ENCODE results near the gene SP1. TPM values are rescaled to one million over a fixed set of nuclear protein-coding genes. Genes with fewer than 3 reads are reported as not detected.

SP1 gene
- total and polyA plus RNA-seq, 2 experiments from 2014 or later: 11.1 to 68.4 TPM

DNA sequence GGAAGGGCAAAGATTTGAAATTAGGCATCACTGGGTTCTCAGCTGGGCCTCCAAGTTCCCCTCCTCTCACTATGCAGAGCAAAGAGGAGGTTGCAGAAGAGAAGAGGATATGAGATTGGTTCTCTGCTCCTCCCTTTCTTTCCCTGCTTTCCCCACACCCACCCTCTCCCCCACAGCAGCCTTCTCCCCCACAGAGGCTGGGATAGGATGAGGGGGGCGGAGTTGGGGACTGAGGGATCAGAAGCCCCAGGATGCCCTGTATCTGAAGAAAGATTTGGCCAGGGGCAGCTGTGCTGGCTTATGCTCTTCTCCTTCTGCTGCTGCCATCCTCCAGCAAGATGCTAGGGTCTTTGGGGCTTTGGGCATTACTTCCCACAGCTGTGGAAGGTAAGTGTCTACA lies 43.6 kb downstream of the SP1 start, which contains the start of gene AMHR2 (continued):
- TF ChIP-seq, protein P1, sequence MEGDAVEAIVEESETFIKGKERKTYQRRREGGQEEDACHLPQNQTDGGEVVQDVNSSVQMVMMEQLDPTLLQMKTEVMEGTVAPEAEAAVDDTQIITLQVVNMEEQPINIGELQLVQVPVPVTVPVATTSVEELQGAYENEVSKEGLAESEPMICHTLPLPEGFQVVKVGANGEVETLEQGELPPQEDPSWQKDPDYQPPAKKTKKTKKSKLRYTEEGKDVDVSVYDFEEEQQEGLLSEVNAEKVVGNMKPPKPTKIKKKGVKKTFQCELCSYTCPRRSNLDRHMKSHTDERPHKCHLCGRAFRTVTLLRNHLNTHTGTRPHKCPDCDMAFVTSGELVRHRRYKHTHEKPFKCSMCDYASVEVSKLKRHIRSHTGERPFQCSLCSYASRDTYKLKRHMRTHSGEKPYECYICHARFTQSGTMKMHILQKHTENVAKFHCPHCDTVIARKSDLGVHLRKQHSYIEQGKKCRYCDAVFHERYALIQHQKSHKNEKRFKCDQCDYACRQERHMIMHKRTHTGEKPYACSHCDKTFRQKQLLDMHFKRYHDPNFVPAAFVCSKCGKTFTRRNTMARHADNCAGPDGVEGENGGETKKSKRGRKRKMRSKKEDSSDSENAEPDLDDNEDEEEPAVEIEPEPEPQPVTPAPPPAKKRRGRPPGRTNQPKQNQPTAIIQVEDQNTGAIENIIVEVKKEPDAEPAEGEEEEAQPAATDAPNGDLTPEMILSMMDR (conservative IDR thresholded peaks at IDR 0.05; ENCODE audit: low read depth in 2 of 2): no peak
- no peak for TF ChIP-seq POLR2AphosphoS5 (IDR thresholded peaks at IDR 0.05; ENCODE audit: low read depth)
- TF ChIP-seq EZH2 (IDR thresholded peaks at IDR 0.05; ENCODE audit: low read depth, unreplicated experiment): no peak
- TF ChIP-seq, protein P2, sequence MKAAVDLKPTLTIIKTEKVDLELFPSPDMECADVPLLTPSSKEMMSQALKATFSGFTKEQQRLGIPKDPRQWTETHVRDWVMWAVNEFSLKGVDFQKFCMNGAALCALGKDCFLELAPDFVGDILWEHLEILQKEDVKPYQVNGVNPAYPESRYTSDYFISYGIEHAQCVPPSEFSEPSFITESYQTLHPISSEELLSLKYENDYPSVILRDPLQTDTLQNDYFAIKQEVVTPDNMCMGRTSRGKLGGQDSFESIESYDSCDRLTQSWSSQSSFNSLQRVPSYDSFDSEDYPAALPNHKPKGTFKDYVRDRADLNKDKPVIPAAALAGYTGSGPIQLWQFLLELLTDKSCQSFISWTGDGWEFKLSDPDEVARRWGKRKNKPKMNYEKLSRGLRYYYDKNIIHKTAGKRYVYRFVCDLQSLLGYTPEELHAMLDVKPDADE (IDR thresholded peaks at IDR 0.05): no peak
- TF ChIP-seq STAT1 (IDR thresholded peaks at IDR 0.05; ENCODE audit: unreplicated experiment): no peak

DNA sequence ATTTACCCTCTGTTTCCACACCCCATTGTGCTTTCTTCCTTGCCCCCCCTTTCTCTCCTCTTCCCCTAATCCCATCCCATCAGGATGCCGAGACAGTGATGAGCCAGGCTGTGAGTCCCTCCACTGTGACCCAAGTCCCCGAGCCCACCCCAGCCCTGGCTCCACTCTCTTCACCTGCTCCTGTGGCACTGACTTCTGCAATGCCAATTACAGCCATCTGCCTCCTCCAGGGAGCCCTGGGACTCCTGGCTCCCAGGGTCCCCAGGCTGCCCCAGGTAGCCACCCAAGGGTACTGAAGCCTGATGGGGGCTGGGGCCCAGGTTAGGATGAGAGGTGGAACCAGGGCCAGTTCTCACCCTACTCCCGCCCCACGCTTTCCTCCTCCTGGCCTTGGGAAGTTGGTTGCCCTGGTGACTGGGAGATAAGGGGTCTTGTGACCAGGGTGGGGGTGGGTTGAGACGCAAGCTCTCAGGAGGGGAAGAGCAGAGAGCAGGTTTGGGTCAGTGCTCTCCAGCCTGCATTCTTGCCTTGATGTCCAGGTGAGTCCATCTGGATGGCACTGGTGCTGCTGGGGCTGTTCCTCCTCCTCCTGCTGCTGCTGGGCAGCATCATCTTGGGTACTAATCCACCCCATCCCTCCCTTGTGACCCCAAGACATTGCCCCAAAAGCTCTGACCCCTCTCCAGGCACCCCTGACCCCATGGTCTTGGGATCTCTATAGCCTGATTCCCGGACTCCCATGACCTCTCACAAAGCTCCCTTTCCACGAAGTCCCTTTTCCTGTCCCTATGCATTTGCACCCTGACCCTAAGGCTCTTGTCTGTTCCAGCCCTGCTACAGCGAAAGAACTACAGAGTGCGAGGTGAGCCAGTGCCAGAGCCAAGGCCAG lies 44.9 kb downstream of the SP1 start:
- Mint-ChIP-seq H3K36me3 (ENCODE audit: low read depth) (no peaks in the 10 kb centered on the region), H3K27me3 (ENCODE audit: insufficient read depth, low read depth, poor library complexity) (peaks cover 17% of the 10 kb centered on the region), H3K9me3 (no peaks in the 10 kb centered on the region), H3K4me1 (peaks cover 15% of the 10 kb centered on the region), H3K27ac (no peak overlapping the region), H3K4me3 (no peak overlapping the region)
- no peaks in the 10 kb centered on the region for H3K36me3 ChIP-seq (ENCODE audit: insufficient read depth)
- H3K4me1 ChIP-seq (ENCODE audit: insufficient read depth): no peaks in the 10 kb centered on the region; the same call in 1 of the 2 replicates
- no peaks in the 10 kb centered on the region for H3K79me2 ChIP-seq (replicated peaks; ENCODE audit: insufficient read depth)
- no peaks in the 10 kb centered on the region for H4K20me1 ChIP-seq (replicated peaks; ENCODE audit: insufficient read depth)
- DNase-seq (ENCODE audit: low spot score): no peak
- ATAC-seq: no peak
- no peaks in the 10 kb centered on the region for H3K27me3 ChIP-seq (ENCODE audit: insufficient read depth)
- 0 out of 2 replicates have a peak, but pooled peaks cover 3% of the 10 kb centered on the region for H3F3A ChIP-seq (replicated peaks; ENCODE audit: low read depth)
- H3K9me2 ChIP-seq (ENCODE audit: insufficient read depth): no peaks in the 10 kb centered on the region
- no peak overlapping the region for H3K4me2 ChIP-seq
- no peak overlapping the region for H3K4me3 ChIP-seq
- H3K27ac ChIP-seq (ENCODE audit: low read depth): no peak overlapping the region
- no peak overlapping the region for H2AFZ ChIP-seq
- no peak for TF ChIP-seq CREB1 (CRISPR knock-in tag; IDR thresholded peaks at IDR 0.05; ENCODE audit: low read depth)
- no peak for TF ChIP-seq ZNF331 (CRISPR knock-in tag; IDR thresholded peaks at IDR 0.05; ENCODE audit: low read depth)
- TF ChIP-seq, protein P1 (conservative IDR thresholded peaks at IDR 0.05; ENCODE audit: low read depth in 2 of 2): no peak
- TF ChIP-seq EZH2phosphoT487 (IDR thresholded peaks at IDR 0.05; ENCODE audit: unreplicated experiment): no peak
- TF ChIP-seq EZH2 (IDR thresholded peaks at IDR 0.05; ENCODE audit: low read depth, unreplicated experiment): no peak
- TF ChIP-seq POLR2AphosphoS5 (IDR thresholded peaks at IDR 0.05; ENCODE audit: low read depth): no peak
- TF ChIP-seq NANOG (IDR thresholded peaks at IDR 0.05; ENCODE audit: borderline replicate concordance): no peak
- TF ChIP-seq, protein P3, sequence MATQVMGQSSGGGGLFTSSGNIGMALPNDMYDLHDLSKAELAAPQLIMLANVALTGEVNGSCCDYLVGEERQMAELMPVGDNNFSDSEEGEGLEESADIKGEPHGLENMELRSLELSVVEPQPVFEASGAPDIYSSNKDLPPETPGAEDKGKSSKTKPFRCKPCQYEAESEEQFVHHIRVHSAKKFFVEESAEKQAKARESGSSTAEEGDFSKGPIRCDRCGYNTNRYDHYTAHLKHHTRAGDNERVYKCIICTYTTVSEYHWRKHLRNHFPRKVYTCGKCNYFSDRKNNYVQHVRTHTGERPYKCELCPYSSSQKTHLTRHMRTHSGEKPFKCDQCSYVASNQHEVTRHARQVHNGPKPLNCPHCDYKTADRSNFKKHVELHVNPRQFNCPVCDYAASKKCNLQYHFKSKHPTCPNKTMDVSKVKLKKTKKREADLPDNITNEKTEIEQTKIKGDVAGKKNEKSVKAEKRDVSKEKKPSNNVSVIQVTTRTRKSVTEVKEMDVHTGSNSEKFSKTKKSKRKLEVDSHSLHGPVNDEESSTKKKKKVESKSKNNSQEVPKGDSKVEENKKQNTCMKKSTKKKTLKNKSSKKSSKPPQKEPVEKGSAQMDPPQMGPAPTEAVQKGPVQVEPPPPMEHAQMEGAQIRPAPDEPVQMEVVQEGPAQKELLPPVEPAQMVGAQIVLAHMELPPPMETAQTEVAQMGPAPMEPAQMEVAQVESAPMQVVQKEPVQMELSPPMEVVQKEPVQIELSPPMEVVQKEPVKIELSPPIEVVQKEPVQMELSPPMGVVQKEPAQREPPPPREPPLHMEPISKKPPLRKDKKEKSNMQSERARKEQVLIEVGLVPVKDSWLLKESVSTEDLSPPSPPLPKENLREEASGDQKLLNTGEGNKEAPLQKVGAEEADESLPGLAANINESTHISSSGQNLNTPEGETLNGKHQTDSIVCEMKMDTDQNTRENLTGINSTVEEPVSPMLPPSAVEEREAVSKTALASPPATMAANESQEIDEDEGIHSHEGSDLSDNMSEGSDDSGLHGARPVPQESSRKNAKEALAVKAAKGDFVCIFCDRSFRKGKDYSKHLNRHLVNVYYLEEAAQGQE (IDR thresholded peaks at IDR 0.05; ENCODE audit: unreplicated experiment): no peak

All from GM23338 (cell line).